HG03520 (cell line): Measurements from ENCODE around the gene TLCD4.
"Not testable (repeated sequence)": the region's sequence is repeated elsewhere in the genome, so short reads cannot be mapped to it uniquely, and the experiment has no call there.

ENCODE experiments used
- ATAC-seq: cut with Tn5 transposase; IDR thresholded peaks from one replicate; pipeline ENCODE4 v1.9.1; 2021; ENCODE audit warnings: mild to moderate bottlenecking, moderate library complexity; ENCODE audit not compliant: unreplicated experiment

TLCD4 gene

GRCh38 chr1:95145493-95145892 lies 28.3 kb downstream of the TLCD4 start:
- ATAC-seq: no peak

GRCh38 chr1:95146637-95147036 lies 29.5 kb downstream of the TLCD4 start:
- ATAC-seq: peak; percentile 68

- ATAC-seq: no peak
Measured at GRCh38 chr1:95154096-95154495, 36.9 kb downstream of the TLCD4 start.

GRCh38 chr1:95165569-95165968 lies 48.4 kb downstream of the TLCD4 start:
- ATAC-seq: not testable (repeated sequence)
